A673 (cell line): ENCODE measurements around the gene BCKDHA. TPM values are rescaled to one million over a fixed set of nuclear protein-coding genes. Genes with fewer than 3 reads are reported as not detected.

Source experiments
- BruUV-seq: library from RNA; stranded (reverse); fragments of 400-500 nt; replicated peaks from 2 replicates; lab custom pipeline; 2021; lab: Mats Ljungman, UMichigan
- CTCF ChIA-PET: fragments of 300-600 bp; sonication (Branson Sonifier 250); formaldehyde crosslinking; loops from one replicate; lab custom pipeline; 2022; ENCODE audit warnings: antibody characterized with exemption; lab: Charles Lee
- POLR2A ChIA-PET: fragments of 300-600 bp; sonication (Branson Sonifier 250); formaldehyde crosslinking; loops from one replicate; lab custom pipeline; 2022; ENCODE audit warnings: antibody characterized with exemption; ENCODE audit not compliant: low non-redundant PET; lab: Charles Lee
- DNase-seq: peaks from one replicate; pipeline ENCODE4 v3.0.0-alpha.2; 2015; ENCODE audit warnings: low spot score
- H3K27ac ChIP-seq: fragments of 200-600 bp; sonication (generic); 2 replicates; pipeline ENCODE4 v1.5.1; 2016; ENCODE audit warnings: mixed run types, low read depth, mild to moderate bottlenecking, mixed read lengths, antibody characterized with exemption, low read length; ENCODE audit not compliant: poor library complexity, severe bottlenecking
- H3K27me3 ChIP-seq: fragments of 200-600 bp; sonication (generic); replicated peaks from 2 replicates; pipeline ENCODE4 v1.6.1; 2017; ENCODE audit warnings: mixed run types, low read depth, mild to moderate bottlenecking, mixed read lengths, antibody characterized with exemption, low read length; ENCODE audit not compliant: insufficient read depth, poor library complexity
- H3K36me3 ChIP-seq: fragments of 200-600 bp; sonication (generic); 2 replicates; pipeline ENCODE4 v1.6.1; 2016; ENCODE audit warnings: mixed run types, mild to moderate bottlenecking, mixed read lengths, antibody characterized with exemption, low read length; ENCODE audit not compliant: insufficient read depth, poor library complexity, severe bottlenecking
- H3K4me1 ChIP-seq: fragments of 200-600 bp; sonication (generic); 2 replicates; pipeline ENCODE4 v1.6.1; 2017; ENCODE audit warnings: mixed run types, mild to moderate bottlenecking, mixed read lengths, antibody characterized with exemption, low read length; ENCODE audit not compliant: insufficient read depth, poor library complexity, severe bottlenecking
- H3K4me3 ChIP-seq: fragments of 200-600 bp; sonication (generic); 2 replicates; pipeline ENCODE4 v1.5.1; 2016; ENCODE audit warnings: low read depth, mixed run types, mild to moderate bottlenecking, mixed read lengths, low read length; ENCODE audit not compliant: poor library complexity, severe bottlenecking
- H3K9me3 ChIP-seq: fragments of 200-600 bp; sonication (generic); 2 replicates; pipeline ENCODE4 v1.6.1; 2016; ENCODE audit warnings: mixed run types, low read depth, mild to moderate bottlenecking, mixed read lengths, antibody characterized with exemption, low read length; ENCODE audit not compliant: poor library complexity, severe bottlenecking
- CTCF ChIP-seq: fragments of 300-800, 200-600 bp; sonication (generic); conservative IDR thresholded peaks from 2 replicates; pipeline ENCODE4 v1.5.1; 2017; ENCODE audit warnings: low read depth, mild to moderate bottlenecking, antibody characterized with exemption, low read length, moderate library complexity, mixed read lengths
- EZH2 ChIP-seq: fragments of 200-600 bp; sonication (generic); IDR thresholded peaks from 2 replicates; pipeline ENCODE4 v1.6.1; 2017; ENCODE audit warnings: borderline replicate concordance, low read depth, mild to moderate bottlenecking, mixed read lengths, antibody characterized with exemption, low read length; ENCODE audit not compliant: poor library complexity, severe bottlenecking
- intact Hi-C: fragments of 100-400 bp; cut with micrococcal nuclease; formaldehyde crosslinking; loops from one replicate; pipeline ENCODE4 v1.10.0; 2022; ENCODE audit not compliant: unreplicated experiment
- total RNA-seq: library from RNA; stranded (reverse); gene quantifications from 2 replicates; pipeline ENCODE4 v1.2.3, GENCODE V29; 2021

Gene BCKDHA
- total RNA-seq, 1 experiment from 2014 or later: 14.7 TPM

- H3K9me3 ChIP-seq: no peaks in the 10 kb centered on the region
- peaks cover 50% of the 10 kb centered on the region for H3K27me3 ChIP-seq
- TF ChIP-seq CTCF (no peak), EZH2 (no peak)
- H3K4me3 ChIP-seq: no peak overlapping the region
- ChIA-PET CTCF (interaction anchor here (1.1 kb wide), 1 partner anchor 114 kb away, joined by 4 read pairs; no protein-coding TSS in a partner anchor), POLR2A (no interaction called here)
- intact Hi-C loops: no loop called here
- no peak for DNase-seq
- no peak overlapping the region for H3K27ac ChIP-seq
- no peaks in the 10 kb centered on the region for H3K36me3 ChIP-seq
- no peaks in the 10 kb centered on the region for H3K4me1 ChIP-seq
- no TSS peak for BruUV-seq
These were observed 58.3 kb downstream of the BCKDHA start for GRCh38 chr19:41455936-41456335.

GRCh38 chr19:41456342-41456918, 58.8 kb downstream of the BCKDHA start:
- POLR2A ChIA-PET: no interaction called here
- H3K36me3 ChIP-seq: no peaks in the 10 kb centered on the region
- H3K4me3 ChIP-seq: no peak overlapping the region
- CTCF ChIA-PET: interaction anchor here (1.1 kb wide), 1 partner anchor 114 kb away, joined by 4 read pairs; no protein-coding TSS in a partner anchor
- TF ChIP-seq CTCF: no peak
- no peak for TF ChIP-seq EZH2
- intact Hi-C loops: no loop called here
- no peak overlapping the region for H3K27ac ChIP-seq
- no TSS peak for BruUV-seq
- H3K4me1 ChIP-seq: no peaks in the 10 kb centered on the region
- DNase-seq: no peak
- H3K9me3 ChIP-seq: no peaks in the 10 kb centered on the region
- peaks cover 55% of the 10 kb centered on the region for H3K27me3 ChIP-seq

- DNase-seq: no peak
- BruUV-seq: no TSS peak
- CTCF ChIA-PET: interaction anchor here (0.5 kb wide), 1 partner anchor 151 kb away, joined by 6 read pairs; no protein-coding TSS in a partner anchor
- POLR2A ChIA-PET: no interaction called here
- peaks cover 63% of the 10 kb centered on the region for H3K27me3 ChIP-seq
- no peak overlapping the region for H3K4me3 ChIP-seq
- no peaks in the 10 kb centered on the region for H3K36me3 ChIP-seq
- no peak for TF ChIP-seq CTCF
- no peak for TF ChIP-seq EZH2
- H3K27ac ChIP-seq: no peak overlapping the region
- H3K9me3 ChIP-seq: no peaks in the 10 kb centered on the region
- H3K4me1 ChIP-seq: no peaks in the 10 kb centered on the region
- intact Hi-C loops: no loop called here
These were observed 59.6 kb downstream of the BCKDHA start for GRCh38 chr19:41457241-41457640.
